Activated naive CD4-positive, alpha-beta T cell treated with anti-CD3 and anti-CD28 coated beads for 36 hours (primary cell): ENCODE measurements around the gene PLVAP. TPM values are rescaled to one million over a fixed set of nuclear protein-coding genes. Genes with fewer than 3 reads are reported as not detected.

Source experiments
- CTCF ChIA-PET: fragments of 350-600 bp; sonication (Branson Sonifier 250); formaldehyde crosslinking; loops from one replicate; lab custom pipeline; 2021; ENCODE audit warnings: antibody characterized with exemption; lab: Charles Lee
- DNase-seq: peaks from one replicate; pipeline ENCODE4 v3.0.0-alpha.2; 2020
- H3K27ac Mint-ChIP-seq: one replicate; pipeline ENCODE4 v1.8.0; 2021; ENCODE audit warnings: mild to moderate bottlenecking, mixed read lengths
- H3K27me3 Mint-ChIP-seq: one replicate; pipeline ENCODE4 v1.8.0; 2021; ENCODE audit warnings: low read depth, mixed read lengths
- H3K36me3 Mint-ChIP-seq: one replicate; pipeline ENCODE4 v1.8.0; 2021; ENCODE audit warnings: low read depth, mixed read lengths
- H3K4me1 Mint-ChIP-seq: one replicate; pipeline ENCODE4 v1.8.0; 2021; ENCODE audit warnings: low read depth, mixed read lengths
- H3K4me3 Mint-ChIP-seq: one replicate; pipeline ENCODE4 v1.8.0; 2021; ENCODE audit warnings: mild to moderate bottlenecking, moderate library complexity, mixed read lengths
- H3K9me3 Mint-ChIP-seq: one replicate; pipeline ENCODE4 v1.8.0; 2021; ENCODE audit warnings: mixed read lengths
- intact Hi-C: fragments of 100-400 bp; cut with micrococcal nuclease; formaldehyde crosslinking; loops from one replicate; pipeline ENCODE4 v1.15.1; 2023
- total RNA-seq, 2 experiments: library from RNA; stranded (reverse); gene quantifications; one replicate each; pipeline ENCODE4 v1.2.3, GENCODE V29; 2021

The PLVAP gene
- total RNA-seq, 2 experiments from 2014 or later = not detected

DNA sequence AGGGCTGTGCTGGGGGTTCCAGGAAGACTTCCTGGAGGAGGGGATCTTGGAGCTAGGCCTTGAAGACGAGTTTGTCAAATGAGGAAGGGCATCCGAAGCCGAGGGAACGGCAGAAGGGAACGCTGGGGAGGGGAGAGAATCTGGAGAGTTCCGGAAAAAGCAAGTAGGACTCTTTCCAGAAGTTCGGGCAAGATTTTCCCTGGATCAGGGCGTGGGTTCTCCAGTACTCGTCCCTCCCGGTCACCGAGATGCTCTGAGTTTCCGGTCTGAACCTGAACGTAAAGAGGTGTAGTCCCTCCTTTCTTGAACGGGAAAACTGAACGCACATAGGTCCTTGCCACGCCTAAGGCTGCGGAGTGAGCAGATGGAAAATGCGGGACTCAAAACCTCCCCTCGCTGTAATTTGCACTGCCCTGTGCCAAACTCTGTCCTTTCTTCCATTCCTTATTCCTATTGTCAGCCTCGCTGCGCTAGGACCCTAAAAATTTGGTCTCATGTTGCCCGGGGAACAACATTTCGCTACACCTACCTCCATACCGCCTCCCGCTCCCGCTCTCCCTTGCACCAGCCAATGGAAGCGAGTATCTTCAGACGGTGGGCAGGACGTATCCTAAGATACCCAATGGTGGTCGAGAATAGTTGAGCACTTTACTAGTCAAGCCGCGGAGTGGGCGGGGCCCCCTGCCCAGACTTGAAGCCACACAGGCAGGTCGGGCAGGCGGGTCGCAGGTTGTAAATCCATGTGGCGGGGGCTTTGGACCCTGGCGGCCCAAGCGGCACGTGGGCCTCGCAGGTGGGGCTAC, 40.1 kb downstream of the PLVAP start, which contains the start of gene GTPBP3:
GTPBP3 (plus strand) TSS at position 682 of the 803 bp plus-strand sequence; CDS start at position 741, 59 bp downstream.
- peak within 1 kb of the TSS; percentile 88 for H3K4me3 Mint-ChIP-seq
- peaks cover 28% of the 10 kb centered on the region for H3K4me1 Mint-ChIP-seq
- no peaks in the 10 kb centered on the region for H3K27me3 Mint-ChIP-seq
- intact Hi-C loops = loop anchor here (1.0 to 10.0 kb wide), 9 partner anchors 28 to 418 kb away; partner anchors contain the start of genes BABAM1, DDA1, FCHO1 and HAUS8
- DNase-seq = peak; percentile 98
- no peaks in the 10 kb centered on the region for H3K9me3 Mint-ChIP-seq
- peaks cover 6% of the 10 kb centered on the region for H3K36me3 Mint-ChIP-seq
- H3K27ac Mint-ChIP-seq = peak within 1 kb of the TSS; percentile 93
- CTCF ChIA-PET = no interaction called here

DNA sequence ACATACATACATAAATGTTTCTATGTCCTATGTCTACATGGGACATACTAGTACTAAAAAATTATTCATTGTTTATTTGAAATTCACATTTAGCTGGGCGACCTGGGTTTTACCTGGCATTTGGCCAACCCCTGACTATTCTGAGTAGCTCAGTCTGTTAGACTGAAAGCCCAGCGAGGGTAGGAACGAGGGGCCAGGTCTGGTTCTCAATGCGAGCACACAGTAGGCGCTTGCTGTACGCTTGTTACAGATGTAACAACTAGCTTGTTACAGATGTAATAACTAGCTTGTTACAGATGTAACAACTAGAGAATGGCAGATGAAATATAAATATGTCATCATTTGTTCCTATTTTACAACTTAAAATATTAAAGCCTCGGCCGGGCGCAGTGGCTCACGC, 41.6 kb downstream of the PLVAP start:
- Mint-ChIP-seq H3K9me3 (no peaks in the 10 kb centered on the region), H3K36me3 (peaks cover 6% of the 10 kb centered on the region), H3K27ac (no peak overlapping the region), H3K4me1 (peaks cover 28% of the 10 kb centered on the region), H3K4me3 (peak overlapping the region; percentile 46), H3K27me3 (no peaks in the 10 kb centered on the region)
- CTCF ChIA-PET = interaction anchor here (0.5 to 3.4 kb wide), 5 partner anchors 50 to 105 kb away, joined by 3 to 16 read pairs (median 3); no protein-coding TSS in a partner anchor
- intact Hi-C loops = loop anchor here (10.0 kb wide), 1 partner anchor 419 kb away; the partner anchor contains the start of gene FCHO1
- no peak for DNase-seq

DNA sequence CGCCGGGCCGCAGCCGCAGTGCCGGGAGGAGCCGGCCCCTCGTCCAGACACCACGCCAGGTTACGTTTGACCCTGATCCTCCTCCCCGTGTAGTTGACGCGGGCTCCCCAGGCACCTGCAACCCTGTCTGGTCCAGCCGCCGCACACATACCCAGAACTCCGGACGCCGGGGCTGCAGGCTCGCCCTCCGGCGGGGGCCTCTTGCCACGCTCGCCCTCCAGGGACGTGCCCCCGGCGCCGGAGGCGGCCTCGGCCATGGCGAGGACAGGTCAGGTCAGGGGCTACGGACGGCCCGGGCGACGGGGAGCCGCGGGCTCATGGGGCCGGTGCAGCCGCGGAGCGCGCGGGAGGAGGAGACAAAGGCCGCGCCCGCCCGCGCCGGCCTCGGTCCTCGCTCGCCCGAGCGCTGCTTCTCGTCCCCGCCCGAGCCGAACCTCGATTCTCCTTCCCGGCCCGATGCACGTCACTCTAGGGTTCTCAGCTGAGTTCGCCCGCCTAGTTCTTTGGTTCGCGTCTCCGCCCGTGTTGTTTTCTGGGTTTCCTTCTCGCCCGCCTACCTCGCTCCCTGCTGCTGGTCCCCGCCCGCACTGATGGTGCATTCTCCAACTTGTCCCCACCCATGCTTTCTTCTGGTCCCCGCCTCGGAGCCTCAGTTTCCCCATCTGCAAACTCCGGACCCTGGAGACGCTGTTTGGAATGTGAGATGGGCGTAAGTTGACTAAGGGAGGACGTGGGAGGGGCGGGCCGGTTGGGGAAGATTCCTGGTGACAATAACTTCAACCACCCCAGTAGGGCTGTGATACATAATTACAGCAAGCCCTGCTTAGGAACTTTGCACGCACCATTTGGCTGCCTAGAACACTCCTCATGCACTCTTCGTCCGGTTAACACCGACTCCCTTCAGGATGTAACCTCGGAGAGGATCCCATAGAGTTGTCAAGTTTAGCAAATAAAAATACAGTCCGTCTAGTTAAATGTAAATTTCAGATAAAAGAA, 42.4 kb downstream of the PLVAP start, which contains the start of gene ANO8:
ANO8 (minus strand) TSS at position 442 of the 996 bp plus-strand sequence; CDS start at position 257, 185 bp downstream.
- CTCF ChIA-PET = interaction anchor here (0.9 to 3.4 kb wide), 3 partner anchors 51 to 179 kb away, joined by 3 to 16 read pairs (median 4); no protein-coding TSS in a partner anchor

GRCh38 chr19:17333611-17334413, 43.3 kb downstream of the PLVAP start:
- Mint-ChIP-seq H3K36me3 (peaks cover 3% of the 10 kb centered on the region), H3K27ac (peak overlapping the region; percentile 63), H3K27me3 (no peaks in the 10 kb centered on the region), H3K4me3 (peak overlapping the region; percentile 74), H3K9me3 (no peaks in the 10 kb centered on the region), H3K4me1 (peaks cover 30% of the 10 kb centered on the region)
- CTCF ChIA-PET = interaction anchor here (0.6 to 3.4 kb wide), 6 partner anchors 17 to 179 kb away, joined by 3 to 16 read pairs (median 3); no protein-coding TSS in a partner anchor
- intact Hi-C loops = loop anchor here (10.0 kb wide), 1 partner anchor 421 kb away; the partner anchor contains the start of gene FCHO1
- peak; percentile 90 for DNase-seq

More for the DNA sequence above, 42.4 kb downstream of the PLVAP start, which contains the start of gene ANO8:
- Mint-ChIP-seq H3K9me3 (no peaks in the 10 kb centered on the region), H3K27me3 (no peaks in the 10 kb centered on the region), H3K36me3 (peaks cover 6% of the 10 kb centered on the region), H3K27ac (peak within 1 kb of the TSS; percentile 63), H3K4me1 (peaks cover 28% of the 10 kb centered on the region), H3K4me3 (peak within 1 kb of the TSS; percentile 79)
- DNase-seq = peak; percentile 95
- intact Hi-C loops = loop anchor here (10.0 kb wide), 1 partner anchor 420 kb away; the partner anchor contains the start of gene FCHO1

DNA sequence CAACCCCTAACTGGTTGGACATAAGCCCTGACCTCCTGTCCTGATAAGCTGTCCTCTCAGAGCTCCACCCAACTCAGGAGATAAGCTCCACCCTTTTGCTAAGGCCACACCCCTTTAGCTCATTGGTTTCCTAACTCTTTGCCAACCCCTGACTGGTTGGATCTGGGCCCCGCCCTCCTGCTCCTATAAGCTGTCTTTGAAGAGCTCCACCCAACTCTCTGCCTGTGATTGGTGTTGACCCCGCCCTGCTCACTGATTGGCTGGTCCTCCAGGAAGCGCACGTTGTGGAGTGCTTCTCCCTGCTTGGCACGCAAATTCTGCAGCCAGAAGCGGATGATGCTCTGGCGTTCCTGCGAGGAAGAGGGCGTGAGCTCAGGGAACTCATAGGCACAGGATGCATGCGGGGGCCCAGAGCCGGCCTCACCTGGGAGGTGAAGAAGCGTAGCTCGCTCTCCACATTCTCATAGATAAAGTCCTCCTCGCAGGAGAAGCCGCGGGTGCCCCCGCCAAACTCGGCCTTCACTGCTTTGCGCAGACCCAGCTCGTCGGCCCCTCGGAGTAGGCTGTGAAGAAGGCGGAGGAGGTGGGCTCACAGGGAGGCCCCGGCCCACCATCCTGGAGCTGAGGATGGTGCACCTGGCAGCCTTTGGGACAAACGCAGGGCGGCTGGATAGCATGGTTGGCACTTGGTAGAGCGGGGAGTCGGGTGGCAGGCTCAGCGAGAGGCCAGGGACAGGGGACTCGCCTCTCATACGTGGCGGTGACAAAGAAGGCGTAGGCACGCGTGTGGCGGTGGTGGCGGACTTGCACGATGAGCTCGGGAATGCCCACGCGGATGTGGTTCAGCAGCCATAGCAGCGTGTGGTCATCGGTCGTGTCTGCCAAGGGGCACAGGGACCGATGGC, 44.2 kb downstream of the PLVAP start:
- intact Hi-C loops = loop anchor here (10.0 kb wide), 1 partner anchor 422 kb away; the partner anchor contains the start of gene FCHO1

GRCh38 chr19:17332360-17332676, 44.8 kb downstream of the PLVAP start:
- intact Hi-C loops = loop anchor here (10.0 kb wide), 1 partner anchor 422 kb away; the partner anchor contains the start of gene FCHO1
- H3K27ac Mint-ChIP-seq = no peak overlapping the region
- no peak overlapping the region for H3K4me3 Mint-ChIP-seq

More for the DNA sequence above, 44.2 kb downstream of the PLVAP start:
- DNase-seq = peak; percentile 49
- Mint-ChIP-seq H3K4me1 (peaks cover 22% of the 10 kb centered on the region), H3K36me3 (no peaks in the 10 kb centered on the region), H3K27ac (no peak overlapping the region), H3K27me3 (no peaks in the 10 kb centered on the region), H3K9me3 (no peaks in the 10 kb centered on the region), H3K4me3 (no peak overlapping the region)
- CTCF ChIA-PET = interaction anchor here (0.6 to 3.4 kb wide), 8 partner anchors 24 to 178 kb away, joined by 3 to 16 read pairs (median 3); partner anchors contain the start of gene DDA1

DNA sequence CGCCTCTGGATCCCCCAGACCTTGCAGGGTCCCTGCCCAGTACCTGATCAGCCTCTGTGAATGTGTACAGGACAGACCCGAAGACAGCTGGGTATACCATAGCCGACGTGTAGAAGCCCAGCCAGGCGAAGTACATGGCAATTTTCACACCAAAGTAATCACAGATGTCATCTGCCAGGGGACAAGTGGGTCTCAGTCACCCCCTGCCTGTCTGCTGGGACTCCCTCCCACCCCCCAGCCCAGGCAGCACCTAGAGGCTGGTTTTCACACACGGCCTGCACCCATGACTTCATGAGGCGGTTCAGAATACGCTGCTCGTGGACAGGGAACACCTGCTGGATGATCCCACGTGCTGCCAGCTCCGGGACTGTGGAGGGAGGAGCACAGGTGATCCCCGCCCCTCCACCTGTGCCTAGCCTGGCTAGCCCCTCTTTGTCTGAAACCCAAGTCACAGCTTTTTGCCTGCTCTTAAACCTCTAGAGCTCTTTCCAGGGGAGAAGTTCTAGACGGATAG, 46.0 kb downstream of the PLVAP start:
- intact Hi-C loops = loop anchor here (10.0 kb wide), 1 partner anchor 424 kb away; the partner anchor contains the start of gene FCHO1
- no peak for DNase-seq
- H3K27me3 Mint-ChIP-seq = no peaks in the 10 kb centered on the region
- no peaks in the 10 kb centered on the region for H3K9me3 Mint-ChIP-seq
- H3K36me3 Mint-ChIP-seq = no peaks in the 10 kb centered on the region
- no peak overlapping the region for H3K4me3 Mint-ChIP-seq
- CTCF ChIA-PET = interaction anchor here (0.7 kb wide), 1 partner anchor 528 kb away, joined by 7 read pairs; the partner anchor contains the start of gene RPL18A
- peaks cover 21% of the 10 kb centered on the region for H3K4me1 Mint-ChIP-seq
- no peak overlapping the region for H3K27ac Mint-ChIP-seq

More at GRCh38 chr19:17332360-17332676, 44.8 kb downstream of the PLVAP start:
- CTCF ChIA-PET = interaction anchor here (0.8 to 1.2 kb wide), 4 partner anchors 23 to 148 kb away, joined by 3 to 4 read pairs (median 3); partner anchors contain the start of gene DDA1
- H3K4me1 Mint-ChIP-seq = peaks cover 22% of the 10 kb centered on the region
- H3K9me3 Mint-ChIP-seq = no peaks in the 10 kb centered on the region
- H3K27me3 Mint-ChIP-seq = no peaks in the 10 kb centered on the region
- DNase-seq = no peak
- no peaks in the 10 kb centered on the region for H3K36me3 Mint-ChIP-seq

DNA sequence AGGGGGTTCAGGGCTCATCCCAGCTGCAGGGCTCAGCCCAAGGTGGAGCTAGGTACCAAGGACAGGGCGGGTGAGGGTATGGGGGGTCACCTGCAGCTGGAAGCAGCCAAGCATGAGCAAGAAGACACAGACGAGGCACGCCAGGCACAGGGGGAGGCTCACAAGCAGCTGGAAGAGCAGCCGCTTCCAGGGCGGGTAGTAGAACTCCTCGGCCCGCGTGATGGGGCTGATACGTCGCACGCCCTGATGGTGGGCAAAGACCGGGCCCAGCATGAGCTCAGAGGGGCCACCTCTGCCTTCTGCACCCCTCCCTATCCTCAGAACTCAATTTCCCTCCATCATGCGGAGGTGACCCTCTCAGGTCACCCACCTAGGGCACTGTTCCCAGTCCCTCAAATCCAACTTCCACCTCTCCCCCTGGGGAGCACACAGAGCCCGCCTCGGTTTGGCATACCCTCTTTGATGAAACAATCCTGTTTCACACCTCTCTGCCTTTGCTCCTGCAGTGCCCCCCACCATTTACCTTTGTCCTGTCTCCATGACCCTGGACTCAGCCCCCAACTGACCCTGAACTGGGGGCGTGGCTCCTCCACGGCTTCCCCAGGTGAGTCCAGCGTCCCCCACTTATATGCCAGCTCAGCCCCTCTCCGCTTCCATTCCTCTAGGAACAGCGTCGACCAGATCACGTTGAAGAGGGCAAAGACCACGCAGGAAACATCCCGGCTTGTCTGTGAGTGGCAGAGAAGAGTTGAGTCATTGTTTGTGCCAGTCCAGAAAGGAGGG, 46.7 kb downstream of the PLVAP start:
- Mint-ChIP-seq H3K4me1 (peaks cover 19% of the 10 kb centered on the region), H3K27ac (no peak overlapping the region), H3K36me3 (no peaks in the 10 kb centered on the region), H3K4me3 (no peak overlapping the region), H3K27me3 (no peaks in the 10 kb centered on the region), H3K9me3 (no peaks in the 10 kb centered on the region)
- DNase-seq = no peak
- intact Hi-C loops = loop anchor here (10.0 kb wide), 1 partner anchor 424 kb away; the partner anchor contains the start of gene FCHO1
- CTCF ChIA-PET = interaction anchor here (0.6 kb wide), 1 partner anchor 144 kb away, joined by 3 read pairs; no protein-coding TSS in a partner anchor
